HG03432 (cell line): Measurements from ENCODE around the gene LIPT1.
"Not testable (repeated sequence)": the region's sequence is repeated elsewhere in the genome, so short reads cannot be mapped to it uniquely, and the experiment has no call there.

ENCODE experiments used
- ATAC-seq: cut with Tn5 transposase; IDR thresholded peaks from one replicate; pipeline ENCODE4 v1.9.1; 2021; ENCODE audit warnings: mild to moderate bottlenecking, moderate library complexity; ENCODE audit not compliant: unreplicated experiment

Gene LIPT1

GRCh38 chr2:99171377-99172140, 16.8 kb downstream of the LIPT1 start:
- no peak for ATAC-seq

GRCh38 chr2:99180755-99181623, 26.2 kb downstream of the LIPT1 start, which contains the start of the genes MITD1 and MRPL30:
Gene MITD1 (minus strand): TSS chr2:99181058. CDS start chr2:99180981, 77 bp downstream.
Gene MRPL30 (plus strand): TSS chr2:99181184. CDS start chr2:99186204, 5,020 bp downstream.
- ATAC-seq = peak; percentile 95

DNA sequence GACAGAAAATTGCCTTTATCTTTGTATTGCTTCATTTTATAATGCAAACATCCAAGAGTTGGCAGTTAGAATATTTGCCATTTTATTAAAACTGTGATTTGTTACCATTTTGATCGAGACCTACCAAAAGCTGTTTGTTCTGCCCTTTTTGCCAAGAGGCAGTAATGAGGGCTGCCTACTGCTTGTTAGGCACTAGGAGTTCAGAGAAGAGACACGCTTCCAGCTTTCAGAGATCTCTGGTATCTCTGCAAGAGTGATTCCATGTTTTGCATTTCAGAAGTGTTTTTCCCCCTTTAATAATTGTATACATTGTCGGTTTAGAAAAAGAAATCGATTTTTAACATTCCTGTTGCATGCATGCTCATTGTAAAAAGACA, 26.8 kb downstream of the LIPT1 start:
- no peak for ATAC-seq

DNA sequence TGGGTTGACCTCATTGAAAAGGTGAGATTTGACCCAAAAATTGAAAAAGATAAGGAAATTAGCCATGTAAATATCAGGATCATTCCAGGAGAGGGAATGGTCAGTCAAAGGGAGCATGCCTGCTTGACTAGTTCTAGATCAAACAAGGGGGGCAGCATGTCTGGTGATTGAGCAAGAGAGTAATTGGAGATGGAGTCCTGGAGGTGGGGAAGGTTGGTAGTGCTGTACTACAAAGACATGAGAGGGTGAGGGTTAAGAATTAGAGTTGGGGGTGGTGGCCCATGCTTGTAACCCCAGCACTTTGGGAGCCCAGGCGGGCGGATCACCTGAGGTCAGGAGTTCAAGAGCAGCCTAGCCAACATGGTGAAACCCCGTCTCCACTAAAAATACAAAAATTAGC, 28.3 kb downstream of the LIPT1 start:
- ATAC-seq = no peak

GRCh38 chr2:99184811-99185210, 30.0 kb downstream of the LIPT1 start:
- no peak for ATAC-seq

GRCh38 chr2:99187011-99187410, 32.2 kb downstream of the LIPT1 start:
- no peak for ATAC-seq

DNA sequence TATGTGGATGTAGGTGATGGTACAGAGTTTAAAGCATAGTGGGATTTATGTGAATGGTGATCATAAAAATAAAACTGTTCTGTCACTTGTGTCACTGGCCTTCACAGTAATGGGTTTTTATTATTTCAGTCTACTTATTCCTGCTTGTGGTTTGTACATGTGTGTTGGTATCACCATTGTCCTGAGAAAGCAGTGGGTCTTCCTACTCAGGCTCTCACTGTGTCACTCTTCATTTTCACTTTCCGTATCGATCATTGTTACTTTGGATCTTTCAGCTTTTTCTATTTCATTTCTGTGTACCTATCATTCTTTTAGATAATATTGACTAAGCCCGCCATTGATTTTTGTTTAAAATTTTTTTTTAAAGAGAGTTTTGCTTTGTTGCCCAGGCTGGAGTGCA, 33.6 kb downstream of the LIPT1 start:
- no peak for ATAC-seq

GRCh38 chr2:99190548-99190947, 35.8 kb downstream of the LIPT1 start:
- no peak for ATAC-seq

- ATAC-seq = not testable (repeated sequence)
These were observed 37.6 kb downstream of the LIPT1 start for GRCh38 chr2:99192364-99192763.

- ATAC-seq = no peak
These were observed 43.5 kb downstream of the LIPT1 start for GRCh38 chr2:99198103-99198841.

GRCh38 chr2:99200076-99200800, 45.5 kb downstream of the LIPT1 start:
- ATAC-seq = no peak

- ATAC-seq = no peak
These were observed 47.4 kb downstream of the LIPT1 start for GRCh38 chr2:99201959-99202678.

DNA sequence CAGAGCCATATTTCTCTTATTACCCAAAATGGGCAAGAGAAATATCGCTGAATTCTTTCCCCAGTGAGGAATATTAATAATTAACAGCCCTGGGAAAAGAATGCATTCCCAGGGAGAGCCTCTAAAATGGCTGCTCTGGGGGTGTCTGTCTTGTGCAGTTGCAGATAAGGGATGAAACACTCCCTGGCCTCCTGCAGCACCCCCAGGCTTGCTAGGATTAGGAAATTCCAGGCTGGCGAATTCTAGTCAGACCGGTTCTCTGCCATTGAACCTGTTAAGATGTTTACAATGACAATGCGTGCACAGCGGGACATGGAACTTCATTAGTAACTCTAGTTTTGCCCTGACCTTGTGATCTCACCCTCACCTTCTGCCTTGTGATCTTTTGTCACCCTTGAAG, 50.7 kb downstream of the LIPT1 start:
- ATAC-seq = no peak
